IPS-11a (cell line): ENCODE measurements around the gene LSMEM2.
A peak's percentile ranks its signal among the peaks of the same experiment; 100 is the strongest.
"Not testable (repeated sequence)": the region's sequence is repeated elsewhere in the genome, so short reads cannot be mapped to it uniquely, and the experiment has no call there.

ENCODE experiments used
- H3K4me3 ChIP-seq: one replicate; pipeline ENCODE4 v1.5.1; 2013; ENCODE audit warnings: low read depth, low read length, control low read depth

LSMEM2 gene

DNA sequence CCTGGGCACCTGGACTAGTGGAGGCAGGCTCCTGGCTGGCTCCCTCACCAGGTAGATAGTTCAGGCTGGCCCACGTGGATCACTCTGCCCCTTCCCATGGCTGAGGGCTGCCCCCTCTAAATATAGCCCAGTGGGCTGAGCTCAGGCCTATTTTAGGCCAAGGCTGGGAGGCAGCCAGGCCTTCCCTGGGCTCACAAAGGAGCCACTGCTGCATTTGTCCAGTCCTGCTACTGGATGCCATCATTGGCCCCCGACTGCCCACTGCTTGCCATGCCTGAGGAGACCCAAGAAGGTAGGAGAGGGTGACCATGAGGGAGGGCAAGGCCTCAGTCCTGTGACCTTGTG, at the start of gene LSMEM2:
Gene LSMEM2 (plus strand): TSS at position 208 of the 345 bp plus-strand sequence. CDS start 27 bp downstream, at position 235.
- H3K4me3 ChIP-seq, result no peak within 1 kb of the TSS

DNA sequence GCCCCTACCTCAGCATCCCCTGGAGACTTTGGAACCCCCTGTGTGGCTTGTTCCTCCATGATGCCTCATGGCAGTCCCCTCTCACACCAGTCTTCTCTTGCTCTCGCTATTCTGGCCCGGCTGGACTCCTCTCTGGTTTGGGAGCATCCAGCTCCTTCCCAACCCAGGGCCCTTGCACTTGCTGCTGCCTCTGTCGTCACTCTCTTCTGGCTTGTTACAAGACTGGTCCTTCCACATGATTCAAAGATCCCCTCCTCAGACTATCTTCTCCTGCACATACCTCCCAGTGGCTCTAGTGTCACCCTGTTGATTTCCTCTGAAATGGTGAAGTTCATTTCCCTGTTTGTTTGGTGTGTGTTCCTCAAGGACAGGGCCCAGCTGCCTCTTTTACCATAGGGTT, 49.4 kb upstream of the LSMEM2 start:
- H3K4me3 ChIP-seq, result no peak overlapping the region

DNA sequence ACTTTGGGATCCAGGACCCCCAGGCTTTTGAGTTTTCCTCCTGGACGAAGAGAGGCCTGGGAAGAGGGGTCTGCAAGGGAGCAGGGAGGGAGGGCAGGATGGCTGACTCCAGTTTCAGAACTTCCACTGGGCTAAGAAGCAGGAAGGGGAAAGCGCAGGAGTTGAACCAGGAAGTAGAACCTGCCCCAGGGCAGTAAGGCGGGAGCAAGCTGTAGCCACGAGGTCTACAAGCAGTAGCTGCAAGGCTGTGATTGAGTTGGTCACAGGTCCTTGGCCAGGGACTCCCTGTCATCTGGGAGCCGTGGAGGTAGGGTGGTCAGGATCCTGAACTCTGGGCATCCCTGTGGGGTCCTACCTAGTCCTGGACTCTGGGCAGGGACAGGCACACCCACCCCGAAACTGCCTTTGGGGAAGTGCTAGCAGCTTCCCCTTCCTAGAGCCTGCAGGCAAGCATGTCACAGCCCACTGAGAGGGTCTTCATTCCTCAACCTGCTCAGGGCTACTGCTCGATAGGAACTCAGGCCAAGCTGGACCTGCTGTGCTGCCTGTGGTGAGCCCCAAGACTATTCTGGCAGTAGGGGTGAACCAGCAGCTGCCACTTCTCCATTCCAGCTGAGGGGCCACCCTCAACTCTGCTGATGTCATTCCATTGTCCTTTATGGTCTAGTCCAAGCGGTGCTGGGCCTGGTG, 48.6 kb upstream of the LSMEM2 start:
- H3K4me3 ChIP-seq, result no peak overlapping the region

DNA sequence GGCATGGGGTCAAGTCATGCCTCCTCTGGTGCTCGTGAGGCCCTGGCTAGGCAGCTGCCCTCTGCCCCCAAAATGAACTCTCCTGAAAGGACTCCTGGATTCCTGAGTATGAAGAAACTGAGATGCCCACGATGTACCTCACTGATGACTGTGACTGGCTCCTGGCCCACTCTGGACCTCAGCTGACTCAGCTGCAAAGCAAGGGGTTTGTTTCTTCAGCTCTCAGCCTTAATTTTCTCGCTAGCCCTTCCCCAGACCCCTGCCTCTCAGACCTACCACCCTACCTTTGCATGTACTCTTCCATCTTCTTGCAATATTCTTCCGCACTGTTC, 48.1 kb upstream of the LSMEM2 start:
- H3K4me3 ChIP-seq, result no peak overlapping the region

DNA sequence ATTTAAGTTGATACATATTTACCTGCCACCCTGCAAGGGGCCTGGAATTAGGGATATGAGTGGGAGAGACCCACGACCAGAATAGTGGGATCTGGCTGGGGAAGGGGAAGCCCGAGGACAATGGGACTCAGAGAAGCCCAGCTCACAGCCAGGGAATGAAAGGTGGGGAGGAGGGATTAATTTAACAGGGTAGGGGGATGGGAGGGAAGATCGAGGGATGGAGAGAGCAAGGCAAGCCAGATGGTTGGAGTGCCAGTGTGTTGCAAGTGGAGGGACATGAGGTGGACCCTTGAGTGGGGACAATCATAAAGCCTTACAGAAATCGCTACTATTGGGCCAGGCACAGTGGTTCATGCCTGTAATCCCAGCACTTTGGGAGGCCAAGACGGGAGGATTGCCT, 47.3 kb upstream of the LSMEM2 start:
- no peak overlapping the region for H3K4me3 ChIP-seq

DNA sequence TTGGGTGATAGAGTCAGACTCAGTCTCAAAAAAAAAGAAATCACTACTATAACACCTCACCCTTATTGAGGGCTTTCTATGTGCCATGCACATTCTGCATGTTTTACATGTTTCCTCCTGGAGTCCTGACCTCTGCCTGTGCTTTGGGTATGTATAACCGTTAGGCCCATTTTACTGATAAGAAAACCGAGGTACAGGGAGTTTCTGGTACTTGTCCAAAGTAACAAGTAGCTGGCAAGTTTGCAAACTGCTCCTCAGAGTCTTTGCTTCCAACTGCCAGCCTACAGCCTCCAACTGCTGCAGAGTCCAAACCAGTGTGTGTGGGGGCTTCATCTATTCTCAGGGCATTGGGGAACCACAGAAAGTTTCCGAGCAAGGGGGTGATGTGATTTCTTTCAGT, 46.6 kb upstream of the LSMEM2 start:
- H3K4me3 ChIP-seq, result no peak overlapping the region

DNA sequence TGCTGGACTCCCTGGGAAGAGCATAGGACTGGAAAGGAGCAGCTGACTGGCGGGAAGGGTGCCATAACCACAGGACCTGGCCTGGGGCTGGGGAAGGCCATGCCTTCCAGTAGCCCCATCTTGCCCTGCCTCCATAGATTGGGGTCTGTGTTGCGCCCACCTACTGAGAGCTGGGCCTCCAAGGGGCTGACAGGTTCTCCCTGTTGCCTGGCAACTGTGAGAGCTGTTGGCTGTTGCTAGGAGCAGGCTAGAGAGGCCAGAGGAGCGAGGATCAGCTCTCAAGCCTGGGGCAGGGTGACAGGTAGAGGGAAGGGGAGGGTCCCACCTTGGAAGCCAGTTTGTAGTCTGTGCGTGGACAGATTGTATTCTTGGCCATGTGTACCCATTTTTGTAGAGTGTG, 45.7 kb upstream of the LSMEM2 start:
- no peak overlapping the region for H3K4me3 ChIP-seq

DNA sequence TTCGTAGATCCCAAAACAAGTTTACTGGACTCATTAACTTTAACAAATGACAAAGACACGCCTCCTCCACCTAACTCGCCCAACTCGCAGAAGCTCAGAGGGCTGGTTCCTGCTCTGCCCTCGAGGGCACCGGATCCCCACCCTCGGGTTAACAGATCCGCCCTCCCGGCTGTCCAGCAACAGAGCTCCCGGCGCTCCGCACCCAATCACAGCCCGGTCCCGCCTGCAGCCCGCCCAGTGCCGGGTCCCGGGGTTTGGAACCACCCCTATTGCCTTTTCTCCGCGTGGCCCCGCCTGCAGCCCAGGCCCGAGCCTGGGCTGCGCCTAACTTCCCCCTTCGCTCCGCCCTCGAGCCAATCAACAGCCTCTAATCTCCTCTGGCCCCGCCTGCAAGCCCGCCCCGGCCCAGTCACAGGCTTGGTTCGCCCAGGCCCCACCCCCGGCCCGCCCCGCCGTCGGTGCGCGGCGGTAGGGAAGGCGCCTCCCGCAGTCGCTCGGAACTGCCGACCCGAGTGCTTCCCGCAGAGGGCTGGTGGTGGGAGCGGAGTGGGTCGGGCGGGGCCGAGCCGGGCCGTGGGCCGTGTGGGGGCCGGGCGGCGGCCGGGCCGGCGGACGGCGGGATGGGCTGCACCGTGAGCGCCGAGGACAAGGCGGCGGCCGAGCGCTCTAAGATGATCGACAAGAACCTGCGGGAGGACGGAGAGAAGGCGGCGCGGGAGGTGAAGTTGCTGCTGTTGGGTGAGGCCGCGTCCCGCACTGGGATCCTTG, 43.0 kb upstream of the LSMEM2 start, which contains the start of gene GNAI2:
Gene GNAI2 (plus strand): TSS at position 489 of the 768 bp plus-strand sequence. CDS start 132 bp downstream, at position 621.
- H3K4me3 ChIP-seq, result peak within 1 kb of the TSS; percentile 83

DNA sequence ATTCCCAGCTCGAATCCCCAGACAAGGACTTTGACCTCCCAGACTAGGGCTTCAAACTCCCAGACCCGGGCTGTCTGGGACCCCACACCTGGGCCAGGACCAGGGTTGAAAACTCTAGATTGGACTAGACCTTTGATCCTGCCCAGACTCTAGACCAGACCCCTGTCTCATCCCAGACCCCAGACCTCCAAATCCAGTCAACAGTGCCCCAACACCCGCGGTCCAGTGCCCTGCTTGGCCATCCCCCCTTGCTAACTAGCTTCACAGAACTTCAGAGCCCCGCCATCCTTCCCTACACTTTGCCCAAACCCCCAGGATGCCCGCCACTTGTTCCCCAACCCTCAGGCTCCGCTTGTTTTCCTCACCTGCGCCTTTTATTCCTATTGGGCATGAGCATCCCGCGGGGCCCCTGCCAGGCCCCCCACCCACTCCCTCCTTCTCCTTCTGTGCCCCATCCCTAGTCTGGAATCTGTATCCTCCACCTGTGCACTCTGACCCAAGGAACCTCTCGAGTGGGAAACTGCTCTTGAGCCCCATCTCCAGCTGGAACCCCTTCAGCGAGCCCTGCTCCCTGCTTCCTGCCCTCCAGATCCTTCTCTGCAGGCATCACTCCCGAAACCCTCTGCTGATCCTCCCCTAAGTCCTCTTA, 42.3 kb upstream of the LSMEM2 start:
- H3K4me3 ChIP-seq, result peak overlapping the region; percentile 83

DNA sequence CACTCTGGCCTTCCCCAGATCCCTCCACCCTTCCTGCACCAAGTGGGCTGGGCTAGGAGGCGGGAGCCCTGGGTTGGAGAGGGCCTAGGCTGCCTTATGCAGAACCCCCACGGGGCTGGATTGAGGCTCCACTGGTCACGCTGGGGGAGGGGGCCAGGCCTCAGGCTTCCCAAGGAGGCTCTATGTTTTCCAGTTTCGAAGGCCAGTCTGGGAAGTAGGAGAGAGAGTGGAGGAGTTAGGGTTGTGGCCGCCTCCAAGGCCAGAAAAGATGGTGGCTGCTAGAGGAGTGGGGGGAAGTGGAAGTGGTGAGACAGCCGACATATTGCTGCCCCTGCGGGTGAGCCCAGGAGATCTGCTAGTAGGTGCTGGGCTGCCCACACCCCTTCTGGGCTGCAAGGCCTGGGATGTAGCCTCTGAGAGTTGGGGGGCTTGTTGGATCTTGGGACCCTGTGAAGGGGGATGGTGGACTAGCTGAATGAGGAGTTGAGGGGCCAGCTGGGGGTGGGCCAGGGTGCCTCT, 41.7 kb upstream of the LSMEM2 start:
- H3K4me3 ChIP-seq, result peak overlapping the region; percentile 83

DNA sequence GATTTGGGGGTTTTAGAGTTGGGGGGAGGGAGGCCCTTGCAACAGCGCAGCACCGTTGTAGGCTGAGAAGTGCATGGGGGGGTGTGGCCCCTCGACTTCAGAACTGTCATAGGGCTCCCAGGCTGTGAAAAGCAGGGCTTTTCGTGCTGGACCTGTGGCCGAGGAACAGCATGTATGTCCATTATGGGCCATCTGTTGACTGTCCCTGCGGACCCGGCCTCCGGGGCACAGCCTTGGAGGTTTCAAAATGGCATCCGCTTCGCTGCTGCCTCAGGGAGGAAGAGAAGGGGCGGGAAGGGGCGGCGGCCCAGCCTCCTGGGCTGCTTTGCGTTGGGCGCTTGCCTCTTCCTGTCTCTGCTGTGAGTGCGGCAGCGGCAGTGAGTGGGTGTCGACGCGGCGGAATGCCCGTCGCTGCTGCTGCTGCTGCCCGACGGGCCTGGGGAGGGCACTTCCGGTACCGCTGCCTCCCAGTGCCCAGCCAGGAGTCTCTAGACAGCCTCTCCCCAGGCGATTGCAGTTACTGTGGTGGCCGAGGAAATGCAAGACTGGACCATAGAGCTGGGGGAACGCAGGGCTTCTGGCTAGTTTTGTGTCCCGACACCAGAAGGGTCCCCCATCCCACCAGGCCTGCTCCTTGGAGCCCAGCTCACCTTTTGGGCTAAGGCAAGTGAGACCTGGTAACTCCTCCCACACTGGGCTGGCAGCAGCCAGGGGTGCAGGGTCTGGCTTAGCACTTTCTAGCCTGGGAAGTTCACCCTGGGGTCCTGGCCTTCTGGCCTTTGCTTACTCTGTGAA, 40.9 kb upstream of the LSMEM2 start:
- H3K4me3 ChIP-seq, result peak overlapping the region; percentile 83

DNA sequence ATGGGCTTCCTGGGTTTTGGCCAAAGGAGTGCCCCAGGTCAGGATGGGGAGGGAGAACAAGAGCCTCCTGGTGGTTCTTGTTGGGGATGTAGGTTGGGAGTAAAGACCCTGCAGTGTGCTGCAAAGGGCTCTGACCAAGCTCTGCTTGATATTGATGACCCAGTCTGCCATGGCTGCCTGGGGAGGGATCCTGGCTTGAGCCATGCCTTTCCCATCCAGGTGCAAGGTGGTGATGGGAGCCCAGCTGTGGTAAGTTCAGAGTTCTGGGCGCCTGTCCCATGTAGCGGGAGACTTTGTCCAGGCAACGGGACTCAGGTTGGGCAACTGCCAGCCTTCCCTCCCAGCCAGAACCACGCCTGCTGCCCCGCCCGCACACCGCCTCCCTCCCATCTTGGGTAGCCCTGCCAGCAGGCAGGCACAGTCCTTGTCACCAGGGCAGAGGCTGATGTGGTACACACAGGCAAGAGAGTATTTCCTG, 40.3 kb upstream of the LSMEM2 start:
- peak overlapping the region; percentile 14 for H3K4me3 ChIP-seq

DNA sequence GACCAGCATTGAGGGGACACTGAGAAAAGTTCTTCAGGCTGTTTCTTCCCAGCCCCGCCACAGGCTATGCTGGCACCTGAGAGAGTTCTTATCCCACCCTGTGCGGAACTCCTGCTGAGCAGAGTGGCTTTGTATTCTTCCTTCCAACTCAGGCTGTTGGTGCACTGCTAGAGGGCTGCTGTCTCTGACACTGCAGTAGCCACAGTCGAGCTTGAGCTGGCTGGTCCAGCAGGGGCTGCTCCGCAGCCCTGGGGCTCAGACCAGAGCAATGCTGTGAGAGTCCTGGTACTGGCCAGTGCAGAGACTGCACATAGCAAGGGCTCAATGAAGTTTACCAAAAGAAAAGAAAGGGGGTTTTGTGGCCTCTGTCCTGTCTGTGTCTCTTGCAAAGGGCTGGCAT, 39.2 kb upstream of the LSMEM2 start:
- no peak overlapping the region for H3K4me3 ChIP-seq

DNA sequence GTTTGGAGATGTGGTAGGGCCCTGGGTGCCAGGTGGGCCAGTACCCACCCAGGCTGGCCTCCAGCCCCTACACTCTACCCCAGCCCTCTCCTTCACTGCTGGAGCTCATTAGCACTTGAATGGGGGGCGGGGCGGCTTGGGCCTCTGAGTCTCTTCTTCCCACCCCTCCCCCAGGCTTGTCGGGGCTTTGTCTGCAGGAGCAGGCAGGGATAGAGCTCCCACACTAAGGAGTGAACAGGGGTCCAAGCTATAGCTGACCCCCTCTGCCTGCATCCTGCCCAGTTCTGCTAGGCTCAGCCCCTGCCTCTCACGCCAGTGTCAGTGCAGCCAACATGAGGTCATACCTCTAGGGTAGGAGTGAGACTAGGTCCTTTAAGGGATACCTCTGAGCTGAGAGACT, 37.7 kb upstream of the LSMEM2 start:
- no peak overlapping the region for H3K4me3 ChIP-seq

DNA sequence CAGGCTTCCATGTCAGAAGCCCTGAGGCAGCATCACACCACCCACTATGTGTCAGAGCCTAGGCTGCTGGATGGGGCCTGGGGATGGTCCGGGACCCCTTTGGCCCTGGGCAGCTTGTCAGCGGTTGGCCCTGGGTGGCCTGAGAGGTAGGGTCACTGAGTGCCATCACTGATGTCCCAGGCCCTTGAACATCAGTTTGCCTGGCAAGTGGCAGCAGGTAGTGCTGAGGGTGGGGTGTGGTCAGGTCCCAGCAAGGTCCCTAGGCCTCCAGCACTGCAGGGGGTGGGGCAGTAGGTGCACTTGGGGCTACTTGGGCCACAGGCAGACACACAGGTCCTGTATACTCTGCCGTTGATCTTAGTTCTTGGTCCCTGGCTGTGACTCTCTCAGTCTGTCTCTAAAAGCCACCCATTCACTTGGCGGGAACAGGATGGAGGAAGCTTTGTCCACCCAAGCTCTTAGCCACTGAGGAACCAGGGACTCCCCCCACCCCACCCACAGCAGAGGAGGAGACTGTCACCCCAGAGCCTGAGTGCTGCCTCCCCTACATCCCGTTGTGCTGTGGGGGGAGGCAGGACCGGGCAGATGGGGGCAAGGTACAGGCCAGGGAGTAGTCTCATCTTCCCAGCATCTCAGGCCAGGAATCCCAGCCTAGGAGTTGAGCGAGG, 37.0 kb upstream of the LSMEM2 start:
- H3K4me3 ChIP-seq, result no peak overlapping the region

DNA sequence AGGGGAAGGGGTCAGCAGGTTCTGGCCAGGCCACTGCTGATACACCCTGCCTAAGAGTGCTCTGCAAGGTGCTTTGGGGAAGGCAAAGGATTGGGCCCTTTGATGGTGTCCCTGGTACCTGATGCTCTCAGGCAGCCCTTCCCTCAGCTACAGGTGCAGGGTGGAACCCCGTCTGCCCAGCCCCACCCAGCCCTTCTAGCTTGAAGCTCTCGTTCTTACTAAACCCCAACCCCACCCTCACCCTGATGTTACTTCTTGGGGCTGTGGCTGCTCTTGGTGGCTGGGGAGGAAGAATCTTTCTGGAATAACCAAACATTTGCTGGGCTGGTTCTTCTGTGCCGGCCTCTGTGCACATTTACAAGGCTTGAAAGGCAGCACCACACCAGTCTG, 36.5 kb upstream of the LSMEM2 start:
- H3K4me3 ChIP-seq, result no peak overlapping the region

DNA sequence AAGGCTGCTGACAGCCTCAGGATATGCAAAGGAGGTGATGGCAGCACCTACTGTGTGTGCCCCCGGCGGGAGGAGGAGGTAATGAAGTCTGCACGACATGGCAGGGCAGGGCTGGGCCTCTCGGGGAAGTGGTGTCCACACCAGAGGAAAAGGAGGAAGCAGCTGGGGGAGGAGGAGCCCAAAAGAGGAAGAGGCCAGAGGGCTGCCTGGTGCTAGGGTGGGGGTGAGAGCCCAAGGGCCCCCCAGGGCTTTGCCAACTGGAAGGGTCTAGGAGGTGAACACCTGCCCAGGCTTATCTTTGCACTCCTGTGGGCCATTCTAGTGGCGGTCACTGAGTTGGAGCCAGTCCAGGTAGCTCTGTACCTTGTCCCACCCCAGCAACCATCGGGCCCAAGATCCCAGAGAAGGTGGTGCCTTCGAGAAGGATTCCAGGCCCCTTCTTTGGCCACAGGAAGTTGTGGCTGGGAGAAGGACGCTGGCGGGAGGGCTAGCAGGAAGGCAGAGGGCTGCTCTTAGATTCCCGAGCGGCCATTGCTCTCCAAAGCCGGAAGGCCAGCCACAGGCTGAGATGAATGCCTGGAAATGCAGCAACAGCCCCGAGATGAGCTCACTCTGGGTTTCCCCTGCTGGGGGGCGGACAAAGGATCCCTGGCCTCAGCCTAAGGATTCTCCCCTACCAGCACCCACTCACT, 35.9 kb upstream of the LSMEM2 start:
- H3K4me3 ChIP-seq, result no peak overlapping the region

DNA sequence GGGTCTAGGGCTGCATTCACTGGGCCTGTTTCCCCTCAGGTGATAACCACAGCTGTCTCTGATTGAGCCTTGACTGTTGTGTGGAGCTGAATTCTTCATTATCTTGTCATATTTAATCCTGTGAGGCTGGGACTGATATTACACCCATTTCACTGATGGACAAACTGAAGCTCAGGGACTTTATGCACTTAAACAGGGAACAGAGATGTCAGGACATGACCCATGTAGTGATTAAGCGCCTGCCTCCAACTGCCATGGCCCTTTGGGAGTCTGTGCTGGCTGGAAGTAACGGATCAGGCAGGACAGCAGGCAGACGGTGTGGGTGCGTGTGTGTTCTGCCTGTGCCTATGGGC, 35.4 kb upstream of the LSMEM2 start:
- no peak overlapping the region for H3K4me3 ChIP-seq

DNA sequence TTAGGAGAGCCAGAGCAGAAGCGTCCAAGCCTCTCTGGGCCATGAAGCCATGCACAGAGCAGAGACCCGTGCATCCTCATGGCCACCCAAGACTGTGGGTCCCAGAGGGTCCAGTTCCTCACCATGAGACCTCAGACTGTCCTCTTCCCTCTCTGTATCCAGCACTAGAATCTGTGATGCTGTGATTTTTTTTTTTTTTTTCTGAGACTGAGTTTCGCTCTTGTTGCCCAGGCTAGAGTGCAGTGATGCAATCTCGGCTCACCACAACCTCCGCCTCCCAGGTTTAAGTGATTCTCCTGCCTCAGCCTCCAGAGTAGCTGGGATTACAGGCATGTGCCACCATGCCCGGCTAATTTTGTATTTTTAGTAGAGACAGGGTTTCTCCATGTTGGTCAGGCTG, 34.1 kb upstream of the LSMEM2 start:
- not testable (repeated sequence) for H3K4me3 ChIP-seq

DNA sequence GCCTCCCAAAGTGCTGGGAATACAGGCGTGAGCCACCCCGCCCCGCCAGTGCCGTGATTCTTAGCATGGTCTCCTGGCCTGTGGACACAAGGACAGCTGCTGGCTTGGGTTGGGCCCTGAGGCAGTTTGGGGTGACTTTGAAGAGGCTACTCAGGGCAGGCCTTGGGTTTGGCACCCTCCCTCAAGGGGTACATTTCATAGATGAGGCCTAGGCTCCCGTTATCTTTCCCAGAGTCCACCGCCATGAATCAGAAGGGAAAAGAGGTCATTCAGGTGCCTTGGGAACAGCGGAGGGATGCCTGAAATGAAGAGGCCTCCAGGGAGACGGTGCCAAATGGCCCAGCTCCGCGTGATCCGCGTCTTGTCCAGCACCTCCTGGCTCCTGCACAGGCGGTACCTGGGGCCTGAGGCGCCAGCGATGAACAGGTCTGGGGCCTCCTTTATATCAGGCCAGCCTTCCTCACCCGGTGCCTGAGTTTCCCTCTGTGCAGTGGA, 33.6 kb upstream of the LSMEM2 start:
- H3K4me3 ChIP-seq, result no peak overlapping the region
